ENCODE results near the gene RIMBP2.
"Not testable (repeated sequence)": the region's sequence is repeated elsewhere in the genome, so short reads cannot be mapped to it uniquely, and the experiment has no call there.

Gene RIMBP2

DNA sequence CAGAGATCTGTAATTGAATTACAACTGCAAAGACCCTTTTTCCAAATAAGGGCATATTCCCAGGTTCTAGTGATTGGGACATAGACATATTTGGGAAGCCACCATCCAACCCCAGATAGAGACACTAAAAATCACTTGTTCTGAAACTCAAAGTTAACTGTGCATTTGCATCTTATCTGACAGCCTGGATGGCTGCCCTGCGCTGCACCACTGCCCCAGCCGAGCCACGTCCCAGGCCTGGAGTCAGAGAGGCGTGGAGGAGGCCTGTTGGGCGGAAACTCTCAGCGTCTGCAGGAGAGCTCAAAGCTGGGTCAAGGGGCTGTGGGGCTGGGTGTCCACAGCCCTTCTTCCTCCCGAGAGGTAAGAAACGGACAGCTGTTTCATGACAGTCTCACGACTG is 124.4 kb downstream of the RIMBP2 start:
- no peak for DNase-seq

DNA sequence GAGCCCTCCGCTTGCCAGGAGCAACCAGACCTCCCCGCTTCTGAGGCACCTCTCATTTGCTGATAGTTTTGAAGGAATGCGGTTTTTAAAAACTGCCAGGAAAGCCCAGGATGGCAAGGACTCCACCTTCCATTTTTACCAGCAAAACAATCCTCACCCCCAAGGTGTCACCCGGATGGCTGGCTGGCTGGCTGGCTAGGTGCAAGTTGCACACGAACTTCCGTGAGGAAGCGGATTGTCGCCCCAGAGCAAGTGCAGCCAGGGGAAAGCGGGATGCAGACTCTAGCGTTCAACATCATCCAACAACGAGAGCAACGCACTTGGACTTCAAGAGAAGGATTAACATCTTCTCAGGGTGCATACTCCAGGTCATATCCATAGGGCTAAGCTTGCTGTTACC is 125.4 kb downstream of the RIMBP2 start:
- no peak for DNase-seq

DNA sequence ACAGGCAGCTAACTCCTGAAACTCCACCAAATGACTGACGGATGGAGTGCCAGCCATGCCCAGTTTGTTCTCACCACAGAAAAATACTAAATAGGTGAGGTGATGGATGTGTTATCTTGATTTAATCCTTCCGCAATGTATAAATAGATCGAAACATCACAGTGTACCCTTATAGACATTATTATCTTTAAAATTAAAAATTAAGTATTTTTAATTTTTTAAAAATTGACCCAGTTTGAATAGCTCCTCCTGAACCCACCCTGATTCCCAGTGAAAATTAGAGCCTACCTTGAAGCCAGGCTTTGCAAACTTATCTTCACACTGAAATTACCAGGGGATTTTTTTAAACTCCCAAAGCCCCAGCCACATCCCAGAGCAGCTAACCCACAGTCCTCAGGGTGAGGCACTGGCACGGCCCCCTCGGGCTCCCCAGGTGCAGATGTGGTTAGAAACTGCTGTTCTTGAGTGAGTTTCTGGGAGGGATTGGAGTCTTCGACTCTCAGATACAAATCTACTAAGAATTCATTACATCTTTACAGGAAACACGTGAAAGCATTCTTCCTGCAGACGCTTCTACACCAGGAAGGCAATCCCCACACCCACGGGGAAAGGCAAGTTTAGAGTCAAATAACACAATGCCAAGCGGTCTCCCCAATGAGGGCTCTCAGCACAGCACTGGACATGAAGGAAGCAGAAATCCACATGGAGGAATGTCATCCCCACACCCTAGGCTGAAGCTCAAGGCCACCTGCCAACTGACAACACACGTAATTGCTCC is 126.4 kb downstream of the RIMBP2 start:
- DNase-seq: no peak

DNA sequence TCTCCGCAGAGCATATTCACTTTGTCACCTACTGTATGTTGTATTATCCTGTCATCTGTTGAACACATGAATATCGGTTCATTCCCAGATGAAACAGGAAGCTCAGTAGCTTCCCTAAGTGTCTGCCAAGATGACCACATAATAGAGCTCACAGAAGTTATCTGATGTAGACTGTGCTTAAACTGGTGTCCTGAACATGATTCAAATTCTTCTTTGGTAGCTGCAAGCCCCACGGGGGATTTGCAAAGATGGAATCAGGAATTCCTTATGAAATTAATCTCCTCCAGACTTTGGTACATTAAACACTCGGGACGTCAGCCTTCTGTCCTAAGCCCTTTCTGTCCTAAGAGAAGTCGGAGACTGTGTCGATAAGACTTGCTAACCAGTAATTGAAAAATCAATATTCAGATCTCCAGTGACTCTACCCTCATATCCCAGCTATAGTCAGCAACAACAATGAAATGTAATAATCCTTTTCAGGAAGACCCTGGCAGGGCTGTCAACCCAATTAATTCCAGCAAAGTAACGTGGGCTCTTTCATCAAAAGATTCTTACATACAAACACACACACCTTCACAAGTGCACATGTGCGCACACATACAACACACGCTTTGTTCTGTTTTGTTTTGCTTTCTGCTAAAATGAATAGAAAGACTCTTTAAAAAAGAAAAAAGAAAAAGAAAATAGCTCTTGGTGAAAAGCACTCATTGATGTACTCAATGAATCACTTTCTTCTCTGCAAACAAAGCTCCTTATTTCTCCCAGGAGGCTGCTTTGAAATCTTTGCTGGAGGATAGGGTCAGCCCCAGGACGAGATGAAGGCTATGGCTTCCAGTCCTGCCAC is 127.2 kb downstream of the RIMBP2 start:
- peak; percentile 42 for DNase-seq

DNA sequence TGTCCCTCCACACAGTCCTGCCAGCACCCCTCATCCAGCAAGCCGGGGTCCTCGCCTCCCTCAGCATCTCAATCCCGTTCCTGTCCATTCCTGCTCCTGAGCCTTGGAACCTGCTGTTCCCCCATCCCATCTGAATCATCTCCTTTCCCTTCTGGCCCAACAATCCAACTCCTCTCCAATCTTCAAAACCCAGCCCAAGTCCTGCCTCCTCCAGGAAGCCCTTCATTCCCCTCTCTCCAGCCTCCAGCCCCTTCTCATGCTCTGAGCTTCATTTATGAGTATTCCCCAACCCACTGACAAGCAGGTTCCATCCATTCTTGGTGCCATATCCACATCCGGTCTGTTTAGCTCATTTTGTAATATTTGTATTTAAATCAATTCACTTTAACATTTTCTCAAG is 128.1 kb downstream of the RIMBP2 start:
- no peak for DNase-seq

DNA sequence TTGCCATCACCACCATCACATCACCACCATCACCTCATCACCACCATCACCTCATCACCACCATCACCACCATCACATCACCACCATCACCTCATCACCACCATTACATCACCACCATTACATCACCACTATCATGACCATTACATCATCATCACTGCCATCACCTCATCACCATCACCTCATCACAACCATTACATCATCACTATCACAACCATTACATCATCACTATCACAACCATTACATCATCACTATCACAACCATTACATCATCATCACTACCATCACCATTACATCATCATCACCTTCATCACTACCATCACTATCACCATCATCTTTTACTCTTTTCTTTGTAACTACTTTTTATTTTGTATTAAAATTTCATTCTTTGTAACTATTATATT is 131.6 kb downstream of the RIMBP2 start:
- DNase-seq: not testable (repeated sequence)

DNA sequence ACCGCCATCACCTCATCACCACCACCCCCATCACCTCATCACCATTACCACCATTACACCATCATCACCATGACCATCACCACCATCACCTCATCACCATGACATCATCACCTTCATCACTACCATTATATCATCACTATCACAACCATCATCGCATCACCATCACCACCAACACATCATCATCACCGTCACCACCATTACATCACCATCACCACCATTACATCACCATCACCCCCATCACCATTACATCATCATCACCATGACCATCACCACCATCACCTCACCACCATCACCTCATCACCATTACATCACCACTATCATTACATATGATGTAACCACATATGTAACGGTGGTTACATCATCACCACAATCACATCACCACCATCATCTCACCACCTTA is 132.3 kb downstream of the RIMBP2 start:
- DNase-seq: no peak

DNA sequence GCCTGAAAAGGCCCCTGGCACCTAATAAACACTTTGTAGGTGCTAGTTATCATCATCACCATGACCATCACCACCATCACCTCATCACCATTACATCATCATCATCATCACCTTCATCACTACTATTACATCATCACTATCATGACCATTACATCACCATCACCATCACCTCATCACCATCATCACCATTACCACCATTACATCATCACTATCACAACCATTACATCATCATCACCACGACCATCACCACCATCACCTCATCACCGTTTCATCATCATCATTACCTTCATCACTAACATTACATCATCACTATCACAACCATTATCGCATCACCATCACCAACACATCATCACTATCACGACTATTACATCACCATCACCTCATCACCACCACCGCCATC is 132.8 kb downstream of the RIMBP2 start:
- DNase-seq: no peak

DNA sequence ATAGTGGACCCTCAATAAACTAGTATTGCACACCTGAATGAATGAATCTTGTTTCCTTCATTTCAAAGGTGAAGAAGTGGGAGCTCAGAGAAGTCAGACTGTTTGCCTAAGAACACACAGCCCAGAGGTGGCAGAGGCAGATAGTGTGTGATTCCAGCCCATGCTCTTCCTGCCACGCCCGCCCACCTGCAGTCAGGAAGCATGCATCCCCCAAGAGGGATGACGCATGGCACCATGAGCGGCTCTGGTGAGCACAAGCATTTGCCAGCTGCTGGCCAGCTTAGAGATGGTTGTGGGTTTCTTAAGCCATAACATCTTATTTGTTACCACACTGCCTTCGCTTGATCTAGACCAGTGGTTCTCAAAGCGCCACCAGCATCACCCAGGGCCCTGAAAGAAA is 133.8 kb downstream of the RIMBP2 start:
- no peak for DNase-seq

DNA sequence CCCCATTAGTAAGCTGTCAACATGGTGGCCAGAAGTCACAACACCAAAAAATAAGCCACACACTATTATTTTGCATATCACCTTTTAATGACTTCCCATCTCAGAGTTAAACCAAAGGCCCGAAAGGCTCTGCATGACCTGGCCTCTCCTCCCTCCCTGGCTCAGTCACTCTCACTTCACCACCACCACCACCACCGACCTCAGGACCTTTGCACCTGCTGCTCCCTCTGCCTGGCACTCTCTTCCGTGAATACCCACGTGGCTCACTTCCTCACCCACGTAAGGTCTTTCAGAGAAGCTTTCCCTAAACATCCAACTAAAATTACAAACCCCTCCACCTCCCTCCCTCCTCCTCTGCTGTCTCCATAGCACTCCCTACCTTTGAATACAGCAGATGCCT is 134.3 kb downstream of the RIMBP2 start:
- no peak for DNase-seq

DNA sequence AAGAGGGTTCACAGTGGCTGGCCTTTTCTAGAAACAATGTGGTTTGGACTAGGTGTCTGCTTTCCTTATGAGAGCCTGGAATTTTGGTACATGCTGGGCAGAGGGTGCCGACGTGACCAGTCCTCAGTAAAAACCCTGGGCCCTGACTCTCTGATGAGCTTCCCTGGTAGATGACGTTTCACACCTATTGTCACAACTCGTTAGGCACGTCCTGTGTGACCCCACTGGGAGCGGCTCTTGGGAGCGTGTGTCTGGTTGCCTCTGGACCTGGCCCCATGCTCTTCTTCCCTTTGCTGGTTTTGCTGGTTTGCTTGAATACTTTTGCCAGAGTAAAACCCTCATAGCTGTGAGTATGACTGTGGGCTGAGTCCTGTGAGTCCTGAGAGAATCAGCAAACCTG is 136.9 kb downstream of the RIMBP2 start:
- no peak for DNase-seq

DNA sequence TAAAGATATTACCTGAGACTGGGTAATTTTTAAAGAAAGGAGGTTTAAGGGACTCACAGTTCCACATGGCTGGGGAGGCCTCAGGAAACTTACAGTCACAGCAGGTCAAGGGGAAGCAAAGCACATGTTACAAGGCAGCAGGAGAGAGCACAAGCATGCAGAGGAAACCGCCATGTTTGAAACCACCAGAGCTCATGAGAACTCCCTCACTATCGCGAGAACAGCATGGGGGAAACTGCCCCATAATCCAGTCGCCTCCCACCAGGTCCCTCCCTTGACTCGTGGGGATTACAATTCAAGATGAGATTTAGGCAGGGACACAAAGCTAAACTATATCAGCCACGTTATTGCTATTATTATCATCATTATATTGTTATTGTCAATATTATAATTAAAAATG is 138.7 kb downstream of the RIMBP2 start:
- DNase-seq: peak; percentile 26

DNA sequence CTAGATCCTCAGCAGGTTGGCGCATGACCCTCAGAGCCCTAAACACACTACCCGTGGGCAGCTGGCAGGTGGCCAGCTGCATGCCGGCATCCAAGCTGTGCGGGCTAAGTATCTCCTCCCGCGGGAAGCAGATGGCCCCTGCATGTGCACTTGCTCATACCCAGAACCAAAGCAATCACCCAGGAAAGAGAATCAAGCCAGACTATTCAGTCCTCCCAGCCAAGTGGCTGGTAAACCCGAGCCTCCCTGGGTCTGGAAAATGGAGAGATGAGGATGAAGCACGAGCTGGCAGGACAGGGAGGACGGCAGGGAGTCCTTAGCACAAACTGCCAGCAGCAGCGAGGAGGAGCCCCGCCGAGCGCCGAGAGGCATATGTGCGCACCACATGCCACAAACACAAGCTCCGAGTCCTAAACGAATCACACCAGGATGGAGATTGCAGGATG is 139.7 kb downstream of the RIMBP2 start:
- peak; percentile 86 for DNase-seq

DNA sequence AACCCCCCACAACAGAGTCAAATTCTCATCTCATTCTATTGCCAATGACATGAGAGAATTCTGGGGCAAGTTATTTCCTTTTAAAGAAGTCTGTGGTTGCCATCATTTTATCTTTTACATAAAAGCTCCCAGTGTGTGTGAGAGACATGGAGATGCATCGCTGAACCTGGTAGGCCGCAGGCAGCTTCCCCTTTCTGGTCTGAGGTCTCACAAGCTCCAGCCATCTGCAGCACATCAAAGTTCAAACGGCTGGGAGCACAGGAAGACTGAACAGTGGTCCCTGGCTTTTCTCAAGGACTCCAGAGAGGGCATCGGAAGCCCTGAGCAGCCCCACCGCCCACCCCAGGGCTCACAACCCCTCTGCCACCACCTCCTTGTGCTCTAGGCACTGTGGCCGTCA is 141.7 kb downstream of the RIMBP2 start:
- no peak for DNase-seq

DNA sequence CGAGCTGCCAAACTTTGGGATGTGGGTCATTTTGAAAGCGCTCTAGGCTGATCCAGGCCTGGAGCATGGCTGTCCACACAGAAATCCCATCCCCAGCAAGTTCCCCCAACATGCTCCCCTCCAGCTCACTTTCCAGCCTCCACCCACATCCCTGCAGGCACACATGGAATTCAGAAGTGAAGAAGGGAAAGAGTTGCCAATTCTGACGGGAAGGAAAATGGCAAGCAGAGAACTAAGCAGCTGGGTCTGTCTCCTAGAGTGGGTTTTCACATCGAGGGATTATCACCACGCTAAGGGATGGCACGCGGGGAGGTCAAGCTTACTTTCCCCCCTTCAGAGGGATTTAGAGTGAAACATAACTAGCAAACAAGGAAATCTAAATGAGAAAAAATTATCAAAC is 142.3 kb downstream of the RIMBP2 start:
- no peak for DNase-seq

DNA sequence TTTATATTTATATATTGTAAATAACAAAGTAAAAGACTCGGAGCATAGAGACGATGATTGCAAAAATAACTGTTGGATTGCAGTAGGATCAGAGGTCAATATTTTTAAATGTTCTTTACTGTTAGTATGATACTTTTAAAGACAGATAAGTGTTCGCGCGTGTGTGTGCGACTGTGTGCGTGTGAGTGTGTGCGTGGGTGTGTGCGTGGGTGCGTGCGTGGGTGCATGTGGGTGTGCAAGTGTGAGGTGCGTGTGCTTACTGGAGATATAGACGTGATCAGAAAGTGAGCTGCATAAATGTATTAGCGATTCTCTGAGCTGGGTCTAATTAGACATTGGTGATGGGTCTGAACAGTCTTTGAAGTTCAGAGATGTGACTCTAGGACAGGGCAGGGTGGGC is 142.9 kb downstream of the RIMBP2 start:
- DNase-seq: no peak

DNA sequence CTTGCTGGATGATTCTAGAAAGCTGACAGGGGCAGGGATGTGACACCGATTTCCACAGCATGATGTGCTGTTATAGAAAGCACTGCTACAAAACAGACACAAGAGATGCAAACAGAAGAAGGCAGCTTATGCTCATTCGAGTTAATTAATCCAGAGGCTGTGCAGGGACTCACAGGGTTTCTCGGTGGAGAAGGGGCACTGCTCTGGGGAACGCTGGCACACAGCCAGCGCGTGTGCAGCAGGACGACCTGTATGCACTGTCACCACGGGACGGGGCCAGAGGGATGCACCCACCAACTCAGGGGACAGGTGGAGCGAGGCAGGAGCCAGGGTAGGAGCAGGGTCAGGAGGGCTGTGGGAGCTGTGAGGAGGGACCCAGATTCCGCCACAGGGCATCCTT is 143.5 kb downstream of the RIMBP2 start:
- no peak for DNase-seq

DNA sequence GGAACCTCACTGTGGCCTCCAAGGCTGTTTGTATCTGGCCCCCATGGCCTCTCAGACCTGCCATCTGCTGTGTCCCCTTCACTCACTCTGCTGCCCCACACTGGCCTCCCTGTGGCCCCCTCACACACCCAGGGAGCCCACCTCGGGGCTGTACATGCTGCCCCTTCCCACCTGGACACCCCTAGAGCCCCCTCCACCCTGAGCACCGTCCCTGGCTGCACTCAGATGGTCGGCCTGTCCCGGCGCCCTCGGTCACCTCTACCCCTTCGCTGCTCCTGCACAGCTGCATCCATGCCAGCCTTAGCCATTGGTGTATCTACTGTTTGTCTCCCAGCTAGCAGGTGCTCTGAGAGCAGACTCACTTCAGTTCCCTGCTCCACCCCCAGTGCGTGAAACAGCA is 144.4 kb downstream of the RIMBP2 start:
- DNase-seq: no peak

DNA sequence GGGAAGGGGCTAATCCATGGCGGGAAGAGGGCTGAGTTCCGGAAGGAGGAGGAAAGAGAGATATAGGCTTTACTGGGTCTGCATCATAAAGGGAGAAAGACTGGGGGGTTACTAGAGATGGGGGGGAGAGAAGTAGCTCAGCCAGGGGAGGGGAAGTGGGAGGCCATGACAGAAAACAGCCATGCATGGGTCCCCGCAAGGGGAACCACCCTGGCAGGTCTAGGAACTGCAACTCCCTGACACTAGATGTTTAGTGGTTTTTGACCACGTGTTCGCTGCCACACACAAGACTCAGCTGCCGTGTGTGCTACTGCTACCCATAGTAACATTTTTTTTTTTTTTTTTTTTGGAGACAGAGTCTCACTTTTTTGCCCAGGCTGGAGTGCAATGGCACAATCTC is 145.0 kb downstream of the RIMBP2 start:
- DNase-seq: no peak

DNA sequence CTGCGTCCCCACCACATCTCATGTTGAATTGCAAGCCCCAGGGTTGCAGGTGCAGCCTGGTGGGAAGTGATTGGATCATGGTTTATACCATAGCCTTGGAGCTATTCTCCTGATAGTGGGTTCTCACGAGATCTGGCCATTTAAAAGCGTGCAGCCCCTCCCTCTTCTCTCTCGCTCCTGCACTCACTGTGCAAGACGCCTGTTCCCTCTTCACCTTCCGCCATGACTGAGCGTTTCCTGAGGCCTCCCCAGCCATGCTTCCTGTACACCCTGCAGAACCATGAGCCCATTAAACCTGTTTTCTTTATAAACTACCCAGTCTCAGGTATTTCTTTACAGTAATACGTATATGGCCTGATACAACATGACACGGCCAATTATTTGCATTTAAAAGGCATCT is 146.6 kb downstream of the RIMBP2 start:
- DNase-seq: no peak

DNA sequence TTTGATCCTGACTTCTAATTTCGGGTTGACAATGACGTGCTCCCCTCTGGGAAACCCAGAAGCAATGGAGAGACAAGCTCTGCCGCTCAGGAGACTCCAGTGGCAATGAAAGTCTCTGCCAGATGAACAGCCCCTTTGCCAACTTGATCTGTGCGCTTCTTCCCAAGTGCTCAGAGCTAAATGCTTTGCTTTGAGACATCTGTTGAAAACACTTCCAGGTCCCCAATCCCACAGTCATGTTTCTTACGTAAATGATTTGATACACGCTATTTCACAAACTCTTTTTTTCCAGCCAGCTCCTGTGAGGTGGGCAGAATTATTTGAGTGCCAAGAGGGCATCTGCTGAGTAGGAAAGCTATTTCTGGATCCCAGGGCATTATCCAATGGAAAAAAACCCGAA is 147.6 kb downstream of the RIMBP2 start:
- DNase-seq: no peak

DNA sequence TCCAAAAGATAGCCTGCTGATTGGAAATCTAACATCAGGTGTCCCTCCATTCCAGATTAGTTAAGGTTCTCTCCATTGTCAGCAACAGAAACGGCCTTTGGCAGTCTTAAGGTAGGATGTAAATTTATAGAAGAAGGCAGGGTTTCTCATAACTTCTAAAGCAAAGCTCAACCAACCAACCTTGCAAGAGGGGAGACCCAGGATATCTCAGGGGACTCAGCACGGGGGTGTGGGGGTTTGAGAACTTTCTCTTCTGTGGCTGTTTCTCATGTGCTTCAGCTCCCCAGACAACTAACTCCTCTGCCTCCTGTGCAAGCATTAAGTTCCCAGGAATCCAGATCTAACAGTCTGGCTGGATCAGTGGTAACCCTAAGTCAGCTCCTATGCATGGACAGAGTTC is 148.1 kb downstream of the RIMBP2 start:
- no peak for DNase-seq

DNA sequence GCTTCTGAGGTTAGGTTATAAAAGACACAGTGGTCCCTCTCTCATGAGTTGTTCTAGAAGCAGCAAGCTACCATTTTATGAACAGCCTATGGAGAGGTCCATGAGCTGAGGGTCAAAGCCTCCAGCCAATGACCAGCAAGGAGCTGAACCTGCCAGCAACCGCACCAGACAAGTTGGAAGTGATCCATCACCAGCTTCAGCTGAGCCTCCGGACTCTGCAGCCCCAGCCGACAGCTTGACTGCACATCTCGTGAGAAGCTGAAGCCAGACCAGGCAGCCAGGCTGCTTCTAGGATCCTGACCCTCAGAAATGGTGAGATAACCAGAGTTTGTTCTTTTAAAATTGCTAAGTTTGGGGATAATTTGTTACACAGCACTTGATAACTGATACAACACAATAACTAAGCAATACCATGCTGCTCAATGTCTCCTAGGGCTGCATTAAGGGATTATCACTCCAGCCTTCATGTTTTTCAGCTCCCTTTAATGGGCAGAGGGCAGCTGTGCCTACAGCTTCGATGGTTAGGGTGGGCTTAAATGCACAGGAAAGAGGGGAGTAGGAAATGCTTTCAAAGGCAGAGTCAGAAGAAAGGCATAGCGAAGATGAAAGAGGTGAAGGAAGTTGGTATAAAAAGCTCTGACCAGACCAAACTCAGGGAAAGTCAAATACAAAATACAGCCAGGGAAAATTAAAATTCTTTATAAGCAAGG is 149.5 kb downstream of the RIMBP2 start:
- no peak for DNase-seq

DNA sequence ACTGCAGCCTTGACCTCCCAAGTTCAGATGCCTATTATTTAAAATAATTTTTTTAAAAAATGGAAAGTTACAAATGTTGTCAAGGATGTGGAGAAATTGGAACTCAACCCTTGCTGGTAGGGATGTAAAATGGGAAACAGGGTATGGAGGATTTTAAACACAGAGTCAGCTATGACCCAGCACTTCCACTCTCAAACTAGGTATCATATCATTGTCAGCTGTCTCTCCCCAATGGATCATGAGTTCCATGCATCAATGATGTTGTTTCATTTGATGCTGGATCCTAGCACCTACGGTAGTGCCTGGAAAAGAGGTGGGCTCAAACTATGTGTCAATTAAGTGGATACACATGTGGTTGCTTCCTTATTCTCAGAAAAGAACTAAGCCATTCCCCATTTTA is 150.9 kb downstream of the RIMBP2 start:
- DNase-seq: no peak
